Skeletal muscle cell (primary cell): ENCODE data around the gene RAD50.

Experiments
- DNase-seq: peaks from one replicate; pipeline ENCODE4 v3.0.0-alpha.2; 2010; ENCODE audit warnings: low read depth
- H3K4me3 ChIP-seq: 2 replicates; pipeline ENCODE4 v1.5.1; 2011; ENCODE audit warnings: low read depth, mild to moderate bottlenecking, control low read depth, low read length, moderate library complexity

RAD50 gene

DNA sequence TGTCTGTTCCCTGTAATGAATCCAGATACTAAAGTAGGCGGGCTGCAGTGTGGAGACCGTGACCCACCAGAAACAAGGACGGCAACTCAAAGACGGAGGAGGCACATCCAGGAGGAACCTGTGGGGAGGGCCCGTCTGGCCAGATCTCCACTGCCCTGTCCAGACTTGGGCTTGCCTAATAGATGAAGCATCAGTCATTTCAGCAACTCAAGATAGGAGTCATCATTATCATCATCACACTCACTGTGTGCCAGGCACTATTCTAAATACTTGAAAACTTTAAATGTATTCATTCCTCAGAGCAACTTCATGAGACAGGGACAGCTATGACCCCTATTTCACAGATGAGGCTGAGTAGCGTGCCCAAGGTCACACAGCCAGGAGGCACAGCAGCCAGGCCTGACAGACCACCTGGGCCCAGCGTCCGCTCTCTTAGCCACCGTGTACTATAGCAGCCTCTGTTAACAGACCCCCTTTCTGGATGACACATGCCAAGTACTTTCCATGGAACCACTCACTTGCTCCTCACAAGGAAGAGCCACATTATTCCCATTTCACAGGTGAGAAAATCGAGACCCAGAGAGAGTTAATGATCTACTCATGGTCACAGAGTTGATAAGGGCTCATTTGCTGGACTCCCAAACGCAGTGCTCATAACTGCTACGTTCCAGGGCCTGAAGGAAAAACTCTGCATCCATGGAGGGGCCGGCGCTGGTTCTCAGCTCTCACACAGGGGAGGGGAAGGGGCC lies 112.1 kb downstream of the RAD50 start:
- no peak for DNase-seq
- H3K4me3 ChIP-seq: no peak overlapping the region

DNA sequence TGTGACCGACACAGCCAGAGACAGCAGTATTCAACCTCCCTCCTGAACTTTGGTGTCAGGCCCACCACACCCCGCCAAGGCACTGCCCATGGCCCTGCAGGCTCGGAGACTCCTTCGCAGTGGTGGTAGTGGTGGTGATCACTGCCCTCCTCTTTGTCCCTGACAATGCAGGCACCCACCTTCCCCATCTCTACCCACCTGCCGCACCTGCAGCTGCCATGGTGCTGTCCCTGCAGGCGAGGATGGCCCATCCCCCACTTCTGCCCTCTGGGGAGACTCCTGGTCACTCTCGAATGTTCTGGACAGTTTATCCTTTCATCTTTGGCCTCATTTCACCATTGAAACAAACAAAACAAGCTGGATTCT lies 112.7 kb downstream of the RAD50 start:
- no peak overlapping the region for H3K4me3 ChIP-seq
- DNase-seq: no peak

GRCh38 chr5:132669966-132670882 lies 113.4 kb downstream of the RAD50 start:
- H3K4me3 ChIP-seq: no peak overlapping the region
- no peak for DNase-seq

DNA sequence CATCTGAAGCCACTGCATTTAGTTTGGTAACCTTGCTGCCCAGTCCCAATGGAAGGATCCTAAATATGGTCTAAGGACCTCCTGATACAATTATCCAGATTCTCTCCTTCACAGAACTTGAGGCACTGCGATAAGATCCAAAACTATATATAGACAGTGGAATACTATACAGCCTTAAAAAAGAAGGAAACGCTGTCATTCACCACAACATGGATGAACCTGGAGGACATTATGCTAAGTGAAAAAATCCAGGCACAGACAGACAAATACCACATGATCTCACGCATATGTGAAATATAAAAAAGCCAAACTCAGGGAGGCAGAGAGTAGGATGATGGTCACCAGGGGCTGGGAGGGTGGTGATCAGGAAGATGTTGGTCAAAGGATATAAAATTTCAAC lies 114.2 kb downstream of the RAD50 start:
- no peak for DNase-seq
- H3K4me3 ChIP-seq: no peak overlapping the region

GRCh38 chr5:132673488-132673887 lies 116.7 kb downstream of the RAD50 start:
- no peak for DNase-seq
- H3K4me3 ChIP-seq: no peak overlapping the region

DNA sequence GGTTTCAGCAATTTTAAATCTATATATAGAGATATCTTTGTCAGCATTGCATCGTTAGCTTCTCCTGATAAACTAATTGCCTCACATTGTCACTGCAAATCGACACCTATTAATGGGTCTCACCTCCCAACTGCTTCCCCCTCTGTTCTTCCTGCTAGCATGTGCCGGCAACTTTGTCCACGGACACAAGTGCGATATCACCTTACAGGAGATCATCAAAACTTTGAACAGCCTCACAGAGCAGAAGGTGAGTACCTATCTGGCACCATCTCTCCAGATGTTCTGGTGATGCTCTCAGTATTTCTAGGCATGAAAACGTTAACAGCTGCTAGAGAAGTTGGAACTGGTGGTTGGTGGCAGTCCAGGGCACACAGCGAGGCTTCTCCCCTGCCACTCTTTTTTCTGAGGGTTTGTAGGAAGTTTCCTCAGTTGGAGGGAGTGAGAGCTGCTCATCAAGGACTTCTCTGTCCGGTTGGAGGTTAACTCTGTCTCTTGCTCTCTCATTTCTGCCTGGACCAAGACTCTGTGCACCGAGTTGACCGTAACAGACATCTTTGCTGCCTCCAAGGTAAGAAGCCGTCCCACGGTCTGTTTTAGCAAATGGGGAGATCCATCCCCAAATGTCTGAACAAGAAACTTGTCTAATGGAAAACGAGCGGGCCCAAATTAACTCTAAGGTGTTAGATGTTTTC lies 117.3 kb downstream of the RAD50 start, which contains the start of gene IL4:
Gene IL4 (plus strand): TSS at position 51 of the 692 bp plus-strand sequence. CDS start 62 bp downstream, at position 113.
- H3K4me3 ChIP-seq: no peak within 1 kb of the TSS
- DNase-seq: no peak

DNA sequence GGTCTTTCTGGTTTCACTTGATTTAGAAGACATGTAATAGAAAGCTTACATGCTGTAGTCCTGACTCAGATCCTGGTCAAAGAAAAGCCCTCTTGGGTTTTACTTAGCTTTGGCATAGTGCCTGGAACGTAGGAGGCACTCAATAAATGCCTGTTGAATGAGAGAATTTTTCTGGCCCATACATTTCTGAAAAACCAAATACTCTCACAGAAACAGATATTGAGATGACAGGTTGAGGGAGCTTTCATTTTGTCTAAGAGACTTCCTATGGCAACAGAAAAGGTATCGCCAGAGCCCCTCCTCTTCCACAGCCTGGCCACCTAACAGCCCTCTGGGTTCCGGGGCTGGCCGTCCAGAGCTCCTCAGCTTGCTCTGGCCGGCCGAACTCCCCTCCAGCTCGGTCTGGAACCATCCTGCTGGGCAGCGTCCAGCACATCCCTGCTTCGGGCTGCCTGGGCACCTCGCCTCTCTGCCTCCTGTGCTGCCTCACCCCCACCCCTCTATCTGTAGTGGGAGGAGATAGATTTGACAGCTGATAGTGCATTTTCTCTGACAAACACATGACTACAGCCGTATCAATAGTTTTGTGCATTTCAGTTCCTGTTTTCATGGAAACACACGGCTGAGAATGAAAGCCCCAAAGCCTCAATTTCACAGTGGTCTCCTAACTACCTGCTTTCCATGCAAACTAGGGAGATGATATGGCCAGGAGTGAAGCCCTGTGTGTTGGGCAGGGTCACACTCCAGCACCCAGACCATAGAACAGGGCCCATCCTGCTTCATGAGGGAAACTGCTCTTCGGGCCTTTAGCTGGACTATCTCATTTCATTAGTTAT lies 118.1 kb downstream of the RAD50 start:
- peak; percentile 88 for DNase-seq
- no peak overlapping the region for H3K4me3 ChIP-seq

- no peak for DNase-seq
- no peak overlapping the region for H3K4me3 ChIP-seq
Measured at GRCh38 chr5:132675936-132676689, 119.3 kb downstream of the RAD50 start.

DNA sequence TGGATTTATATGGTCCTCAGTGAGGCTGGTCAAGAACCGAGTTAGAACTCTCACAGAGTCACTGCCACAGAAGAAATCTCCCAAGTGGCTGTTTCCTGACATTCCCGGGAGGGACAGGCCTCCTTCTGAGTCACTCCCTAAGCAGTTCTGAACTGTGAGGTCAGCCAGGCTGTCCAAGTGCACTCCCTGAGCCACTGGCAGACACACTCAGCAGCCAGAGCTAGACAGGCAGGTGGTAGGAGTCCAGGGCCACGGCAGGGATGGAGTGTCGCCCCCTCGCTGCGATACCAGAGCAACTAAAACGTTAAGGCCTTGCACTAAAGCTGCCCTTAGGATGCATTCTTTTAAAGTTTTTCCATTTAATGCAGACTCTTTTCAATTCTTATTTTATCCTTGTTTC lies 120.4 kb downstream of the RAD50 start:
- no peak overlapping the region for H3K4me3 ChIP-seq
- peak; percentile 36 for DNase-seq

GRCh38 chr5:132677682-132678400 lies 121.1 kb downstream of the RAD50 start:
- no peak overlapping the region for H3K4me3 ChIP-seq
- no peak for DNase-seq

DNA sequence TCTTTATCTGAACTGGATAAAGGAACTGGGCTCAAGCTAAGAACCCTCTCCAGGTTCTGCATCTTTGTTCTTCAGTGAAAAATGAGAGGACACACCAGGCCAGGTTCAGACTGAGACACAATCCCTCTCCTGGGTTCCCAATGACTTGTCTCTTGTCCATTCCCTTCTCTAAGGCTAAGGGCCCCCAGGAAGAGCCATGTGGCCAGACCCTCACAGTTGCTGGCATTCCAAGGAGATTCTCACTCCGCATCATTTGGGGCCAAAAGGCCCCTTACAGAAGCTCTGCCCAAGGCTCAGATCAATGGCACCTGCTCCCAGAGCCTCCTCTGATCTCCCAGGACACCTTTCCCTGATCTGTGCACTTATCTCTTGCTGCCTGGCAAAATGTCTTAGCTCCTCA lies 122.0 kb downstream of the RAD50 start:
- no peak for DNase-seq
- no peak overlapping the region for H3K4me3 ChIP-seq

DNA sequence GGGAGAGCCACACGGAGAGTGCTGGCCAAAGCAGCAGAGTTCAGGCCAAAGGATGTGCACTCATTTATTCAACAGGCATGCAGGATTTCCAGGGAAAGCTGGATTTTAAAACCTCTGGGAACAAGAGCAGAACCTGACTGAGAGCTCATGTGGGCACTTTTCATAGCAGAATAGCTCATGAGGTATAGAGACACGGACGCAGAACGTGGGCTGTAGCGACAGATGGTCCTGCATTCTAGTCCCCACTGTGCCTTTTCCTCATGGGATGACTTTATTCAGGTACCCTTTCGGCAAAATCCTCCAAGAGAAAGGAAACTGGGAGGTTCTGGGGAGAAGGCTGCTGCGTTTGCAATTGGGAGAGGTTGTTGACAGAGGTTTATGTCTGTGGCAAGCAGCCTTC lies 122.4 kb downstream of the RAD50 start:
- no peak for DNase-seq
- H3K4me3 ChIP-seq: no peak overlapping the region

GRCh38 chr5:132679717-132680380 lies 123.1 kb downstream of the RAD50 start:
- DNase-seq: no peak
- no peak overlapping the region for H3K4me3 ChIP-seq

DNA sequence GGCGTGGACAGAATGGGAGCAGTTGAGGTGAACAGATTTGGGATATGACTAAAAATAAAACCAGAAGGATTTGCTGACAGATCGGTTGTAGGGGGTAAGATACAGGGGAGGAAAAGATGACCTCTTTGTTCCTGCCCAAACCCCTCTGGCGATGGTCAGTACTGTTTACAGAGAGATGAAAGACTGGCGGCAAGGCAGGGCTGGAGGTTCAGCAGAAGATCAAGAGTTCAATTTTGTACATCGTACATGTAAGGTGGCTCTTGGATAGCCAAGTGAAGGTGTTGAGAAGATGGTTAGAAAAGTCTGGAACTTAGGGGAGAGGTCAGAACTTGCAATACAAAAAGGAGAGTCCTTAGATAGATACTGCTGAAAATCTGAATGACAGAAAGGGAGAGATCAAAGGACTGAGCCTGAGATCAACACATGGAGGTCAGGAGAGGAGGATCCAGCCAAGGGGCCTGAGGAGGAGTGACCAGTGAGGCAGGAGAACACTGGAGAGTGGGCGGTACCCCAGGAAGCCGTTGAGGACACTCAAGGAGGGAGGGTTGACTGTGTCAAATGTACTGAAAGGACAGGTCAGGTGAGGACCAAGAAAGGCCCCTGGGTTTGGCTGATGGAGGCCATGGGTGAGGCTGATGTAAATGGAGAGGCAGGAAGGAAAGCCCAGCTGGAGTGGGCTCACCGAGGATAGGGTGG lies 124.2 kb downstream of the RAD50 start:
- no peak overlapping the region for H3K4me3 ChIP-seq
- no peak for DNase-seq

GRCh38 chr5:132681476-132681831 lies 124.7 kb downstream of the RAD50 start:
- no peak overlapping the region for H3K4me3 ChIP-seq
- no peak for DNase-seq

DNA sequence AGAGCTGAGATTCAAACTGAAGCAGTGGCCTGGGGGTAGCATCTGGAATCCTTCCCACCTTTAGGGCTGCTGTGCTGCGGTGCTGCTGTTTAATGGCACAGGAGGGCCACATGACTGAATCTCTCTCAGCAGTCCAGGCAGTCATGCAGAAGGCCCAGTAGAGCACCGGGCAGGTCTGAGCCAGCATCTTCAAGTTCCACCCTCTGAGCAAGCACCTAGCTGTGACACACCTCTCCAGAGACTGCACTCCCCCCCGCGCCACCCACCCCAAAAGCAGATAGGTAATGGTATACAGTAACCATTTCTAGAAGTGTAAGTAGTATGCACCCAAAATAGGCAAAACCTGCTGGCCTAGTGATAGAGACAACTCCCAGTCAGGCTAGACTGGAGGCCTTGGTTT lies 125.2 kb downstream of the RAD50 start:
- no peak for DNase-seq
- no peak overlapping the region for H3K4me3 ChIP-seq

- no peak for DNase-seq
- H3K4me3 ChIP-seq: no peak overlapping the region
Measured at GRCh38 chr5:132684491-132684890, 127.7 kb downstream of the RAD50 start.
